ENCODE data around the gene MX1. TPM values are rescaled to one million over a fixed set of nuclear protein-coding genes. Genes with fewer than 3 reads are reported as not detected.

Gene MX1
- total and polyA plus RNA-seq, 2 of the 13 experiments (the other 11 are each of a cell fraction or from before 2014, with no cell fraction given), result 2.6 to 5.8 TPM

GRCh38 chr21:41419921-41420862 lies 5.8 kb upstream of the MX1 start (continued):
- TF ChIP-seq SOX13 (IDR thresholded peaks at IDR 0.05) (no peak), SOX13 (CRISPR knock-in tag; conservative IDR thresholded peaks at IDR 0.05 in 1 of 2, IDR thresholded peaks at IDR 0.05 in 1 of 2) (0 out of 4 replicates have a peak, but pooled peaks of 1 of the 2 experiments have one; percentile 5), ZNF792 (CRISPR knock-in tag; IDR thresholded peaks at IDR 0.05) (no peak), GABPA (IDR thresholded peaks at IDR 0.05; ENCODE audit: low read depth, low read length) (no peak), GABPA (CRISPR knock-in tag; IDR thresholded peaks at IDR 0.05; ENCODE audit: low read depth) (0 out of 2 replicates have a peak, but pooled peaks have one; percentile 13), KMT2A (CRISPR knock-in tag; IDR thresholded peaks at IDR 0.05) (peak; percentile 64), NFIC (IDR thresholded peaks at IDR 0.05; ENCODE audit: low read length) (no peak), ZNF740 (CRISPR knock-in tag; IDR thresholded peaks at IDR 0.05) (no peak), ZNF414 (CRISPR knock-in tag; IDR thresholded peaks at IDR 0.05) (no peak), ZNF260 (CRISPR knock-in tag; IDR thresholded peaks at IDR 0.05; ENCODE audit: borderline replicate concordance, low read depth) (no peak), RELA (CRISPR knock-in tag; IDR thresholded peaks at IDR 0.05) (no peak), ZNF382 (CRISPR knock-in tag; IDR thresholded peaks at IDR 0.05; ENCODE audit: borderline replicate concordance) (no peak), SMAD3 (CRISPR knock-in tag; IDR thresholded peaks at IDR 0.05) (no peak), MED13 (CRISPR knock-in tag; IDR thresholded peaks at IDR 0.05) (no peak), ZSCAN12 (CRISPR knock-in tag; IDR thresholded peaks at IDR 0.05) (no peak), SYNCRIP (IDR thresholded peaks at IDR 0.05; ENCODE audit: insufficient read depth, low read depth, low read length) (no peak), FOSL1 (CRISPR knock-in tag; IDR thresholded peaks at IDR 0.05; ENCODE audit: borderline replicate concordance) (no peak), ZNF564 (CRISPR knock-in tag; IDR thresholded peaks at IDR 0.05) (no peak), NRL (CRISPR knock-in tag; IDR thresholded peaks at IDR 0.05; ENCODE audit: borderline replicate concordance) (no peak), NFIB (CRISPR knock-in tag; IDR thresholded peaks at IDR 0.05; ENCODE audit: borderline replicate concordance) (no peak), DR1 (CRISPR knock-in tag; IDR thresholded peaks at IDR 0.05) (no peak), ZNF20 (CRISPR knock-in tag; IDR thresholded peaks at IDR 0.05) (no peak), ZNF567 (CRISPR knock-in tag; IDR thresholded peaks at IDR 0.05; ENCODE audit: borderline replicate concordance) (no peak), GATA4 (IDR thresholded peaks at IDR 0.05; ENCODE audit: borderline replicate concordance, low read depth) (0 out of 2 replicates have a peak, but pooled peaks have one; percentile 29), ZBTB4 (CRISPR knock-in tag; IDR thresholded peaks at IDR 0.05; ENCODE audit: borderline replicate concordance) (no peak), TBP (CRISPR knock-in tag; IDR thresholded peaks at IDR 0.05) (no peak), MXD4 (CRISPR knock-in tag; IDR thresholded peaks at IDR 0.05) (no peak)

Data from HepG2 (cell line).